Ascending aorta (tissue), 2 donors: Measurements from ENCODE around the gene RPTOR. TPM values are rescaled to one million over a fixed set of nuclear protein-coding genes. Genes with fewer than 3 reads are reported as not detected.
"Not testable (repeated sequence)": the region's sequence is repeated elsewhere in the genome, so short reads cannot be mapped to it uniquely, and the experiment has no call there.

ENCODE experiments used
- DNase-seq, 2 donors: peaks; one replicate each; pipeline ENCODE4 v3.0.0-alpha.2; 2019; ENCODE audit warnings: low spot score in 2 of 2
- H3K27ac ChIP-seq, 2 donors: fragments of 200-600 bp; sonication (generic); one replicate each; pipeline ENCODE4 v1.5.1; 2016 to 2017; ENCODE audit warnings: mild to moderate bottlenecking in 1 of 2
- H3K27me3 ChIP-seq: fragments of 200-600 bp; sonication (generic); one replicate; pipeline ENCODE4 v1.5.1; 2017
- H3K36me3 ChIP-seq, 2 donors: fragments of 200-600 bp; sonication (generic); one replicate each; pipeline ENCODE4 v1.5.1; 2016
- H3K4me1 ChIP-seq, 2 donors: fragments of 200-600 bp; sonication (generic); one replicate each; pipeline ENCODE4 v1.5.1; 2016 to 2017; ENCODE audit warnings: mild to moderate bottlenecking in 1 of 2
- H3K4me3 ChIP-seq, 2 donors: fragments of 200-600 bp; sonication (generic); one replicate each; pipeline ENCODE4 v1.5.1; 2016 to 2017; ENCODE audit warnings: mild to moderate bottlenecking in 1 of 2
- H3K9me3 ChIP-seq, 2 donors: fragments of 200-600 bp; sonication (generic); one replicate each; pipeline ENCODE4 v1.5.1; 2016
- intact Hi-C: fragments of 100-400 bp; cut with DNase I; formaldehyde crosslinking; loops from one replicate; pipeline ENCODE4 v1.15.1; 2023
- total RNA-seq: library from RNA; depleted of rRNA; stranded (reverse); fragments of >200 nt; gene quantifications from one replicate; pipeline ENCODE4 v1.1.0, GENCODE V29; 2016
- TF ChIP-seq, protein P1 (sequence below), 3 experiments: fragments of 200-600 bp in 2 of 3; fragments of 450-650 bp in 1 of 3; sonication (generic) in 2 of 3; IDR thresholded peaks; one replicate each; pipeline ENCODE4 v1.5.1; 2016 to 2019; ENCODE audit warnings: antibody characterized with exemption in 3 of 3, mild to moderate bottlenecking in 1 of 3, moderate library complexity in 1 of 3

Gene RPTOR
- total RNA-seq, 1 donor from 2014 or later: 36.1 TPM

DNA sequence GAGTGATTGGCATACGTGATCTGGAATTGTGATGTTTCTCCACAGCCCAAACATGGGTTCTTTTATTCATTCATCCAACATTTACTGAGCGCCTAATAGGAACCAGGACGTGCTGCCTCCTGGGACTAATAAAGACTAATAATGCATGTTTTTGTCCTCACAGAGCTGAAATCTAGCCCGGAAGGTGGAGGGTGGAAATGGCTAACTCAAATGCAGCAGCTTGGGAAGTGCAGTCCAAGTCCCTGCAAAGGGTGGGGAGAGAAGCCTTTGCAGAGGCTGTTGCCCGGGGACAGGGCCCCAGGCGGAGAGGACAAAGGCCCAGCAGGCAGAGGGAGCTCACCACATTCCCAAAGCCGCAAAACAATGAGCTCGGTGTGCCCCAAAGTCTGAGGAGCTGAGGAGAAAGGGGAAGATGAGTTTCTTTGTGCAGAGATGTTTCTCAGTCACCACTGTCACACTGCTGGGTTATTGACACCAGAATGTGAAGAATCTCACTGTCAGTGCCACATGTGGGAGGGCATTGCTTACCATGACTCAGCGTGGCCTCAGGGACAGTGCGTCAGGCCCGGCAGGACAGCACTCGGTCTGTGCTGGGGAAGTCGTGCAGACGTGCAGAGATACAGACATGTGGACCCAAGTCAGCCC is 328.8 kb downstream of the RPTOR start:
- intact Hi-C loops: no loop called here
- Histone ChIP-seq H3K9me3 (no peaks in the 10 kb centered on the region), H3K27me3 (no peaks in the 10 kb centered on the region), H3K36me3 (no peaks in the 10 kb centered on the region), H3K4me1 (no peaks in the 10 kb centered on the region), H3K27ac (no peak overlapping the region), H3K4me3 (no peak overlapping the region)
- no peak for DNase-seq
- TF ChIP-seq, protein P1, sequence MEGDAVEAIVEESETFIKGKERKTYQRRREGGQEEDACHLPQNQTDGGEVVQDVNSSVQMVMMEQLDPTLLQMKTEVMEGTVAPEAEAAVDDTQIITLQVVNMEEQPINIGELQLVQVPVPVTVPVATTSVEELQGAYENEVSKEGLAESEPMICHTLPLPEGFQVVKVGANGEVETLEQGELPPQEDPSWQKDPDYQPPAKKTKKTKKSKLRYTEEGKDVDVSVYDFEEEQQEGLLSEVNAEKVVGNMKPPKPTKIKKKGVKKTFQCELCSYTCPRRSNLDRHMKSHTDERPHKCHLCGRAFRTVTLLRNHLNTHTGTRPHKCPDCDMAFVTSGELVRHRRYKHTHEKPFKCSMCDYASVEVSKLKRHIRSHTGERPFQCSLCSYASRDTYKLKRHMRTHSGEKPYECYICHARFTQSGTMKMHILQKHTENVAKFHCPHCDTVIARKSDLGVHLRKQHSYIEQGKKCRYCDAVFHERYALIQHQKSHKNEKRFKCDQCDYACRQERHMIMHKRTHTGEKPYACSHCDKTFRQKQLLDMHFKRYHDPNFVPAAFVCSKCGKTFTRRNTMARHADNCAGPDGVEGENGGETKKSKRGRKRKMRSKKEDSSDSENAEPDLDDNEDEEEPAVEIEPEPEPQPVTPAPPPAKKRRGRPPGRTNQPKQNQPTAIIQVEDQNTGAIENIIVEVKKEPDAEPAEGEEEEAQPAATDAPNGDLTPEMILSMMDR (IDR thresholded peaks at IDR 0.05): no peak

DNA sequence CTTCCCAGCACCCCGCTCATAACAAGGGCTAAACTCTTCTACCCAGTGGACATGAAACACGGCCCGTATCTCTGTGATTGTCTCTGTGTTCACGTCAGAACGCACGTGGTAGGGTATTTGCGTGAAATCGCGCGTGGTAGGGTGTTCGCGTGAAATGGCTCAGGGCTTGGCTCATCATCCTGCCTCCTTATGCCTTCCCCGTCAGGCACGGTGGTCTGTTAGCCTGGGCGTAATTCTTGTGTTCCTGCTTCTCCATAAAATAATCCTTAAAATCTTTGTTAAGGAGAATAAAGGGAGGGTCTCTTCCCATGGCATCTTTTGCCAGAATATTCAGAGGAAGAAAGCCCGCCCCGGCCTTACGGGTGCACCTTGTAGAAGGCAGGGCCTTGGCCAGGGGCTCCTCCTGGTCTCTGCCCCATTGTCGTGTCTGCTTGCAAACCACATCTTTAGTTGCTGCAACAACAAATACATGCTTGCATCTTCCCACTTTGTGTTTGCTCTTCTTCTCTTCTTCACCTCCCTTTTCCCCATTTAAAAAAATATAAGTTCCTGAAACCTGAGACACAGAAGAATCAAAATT is 330.3 kb downstream of the RPTOR start:
- H3K9me3 ChIP-seq: no peaks in the 10 kb centered on the region
- H3K4me3 ChIP-seq: no peak overlapping the region
- no peak overlapping the region for H3K27ac ChIP-seq
- no peaks in the 10 kb centered on the region for H3K36me3 ChIP-seq
- intact Hi-C loops: no loop called here
- no peaks in the 10 kb centered on the region for H3K27me3 ChIP-seq
- H3K4me1 ChIP-seq: no peaks in the 10 kb centered on the region
- DNase-seq: no peak
- TF ChIP-seq, protein P1 (IDR thresholded peaks at IDR 0.05): no peak

DNA sequence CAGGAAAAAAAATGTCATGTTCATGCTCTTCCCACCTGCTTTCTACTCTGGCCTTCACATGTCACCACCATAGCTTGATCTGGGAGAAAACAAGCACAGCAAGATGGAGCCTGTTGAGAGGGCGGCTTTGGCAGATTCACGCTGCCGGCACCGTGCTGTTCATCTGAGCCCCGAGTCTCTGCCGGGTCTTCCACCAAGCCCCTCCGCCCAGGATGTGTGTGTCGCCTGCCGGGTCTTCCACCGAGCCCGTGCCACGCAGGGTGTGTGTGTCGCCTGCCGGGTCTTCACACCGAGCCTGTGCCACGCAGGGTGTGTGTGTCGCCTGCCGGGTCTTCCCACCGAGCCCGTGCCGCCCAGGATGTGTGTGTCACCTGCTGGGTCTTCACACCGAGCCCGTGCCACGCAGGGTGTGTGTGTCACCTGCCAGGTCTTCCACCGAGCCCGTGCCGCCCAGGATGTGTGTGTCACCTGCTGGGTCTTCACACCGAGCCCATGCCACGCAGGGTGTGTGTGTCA is 330.9 kb downstream of the RPTOR start:
- H3K27me3 ChIP-seq, H3K36me3 ChIP-seq, intact Hi-C loops, H3K4me3 ChIP-seq, H3K27ac ChIP-seq, H3K9me3 ChIP-seq, DNase-seq, H3K4me1 ChIP-seq: not testable (repeated sequence)

DNA sequence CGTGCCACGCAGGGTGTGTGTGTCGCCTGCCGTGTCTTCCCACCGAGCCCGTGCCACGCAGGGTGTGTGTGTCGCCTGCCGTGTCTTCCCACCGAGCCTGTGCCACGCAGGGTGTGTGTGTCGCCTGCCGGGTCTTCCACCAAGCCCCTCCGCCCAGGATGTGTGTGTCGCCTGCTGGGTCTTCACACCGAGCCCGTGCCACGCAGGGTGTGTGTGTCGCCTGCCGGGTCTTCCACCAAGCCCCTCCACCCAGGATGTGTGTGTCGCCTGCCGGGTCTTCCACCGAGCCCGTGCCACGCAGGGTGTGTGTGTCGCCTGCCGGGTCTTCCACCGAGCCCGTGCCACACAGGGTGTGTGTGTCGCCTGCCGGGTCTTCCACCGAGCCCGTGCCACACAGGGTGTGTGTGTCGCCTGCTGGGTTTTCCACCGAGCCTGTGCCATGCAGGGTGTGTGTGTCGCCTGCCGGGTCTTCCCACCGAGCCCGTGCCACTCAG is 331.9 kb downstream of the RPTOR start:
- H3K27me3 ChIP-seq, H3K27ac ChIP-seq, H3K9me3 ChIP-seq, H3K4me3 ChIP-seq, DNase-seq, intact Hi-C loops, H3K4me1 ChIP-seq: not testable (repeated sequence)
- H3K36me3 ChIP-seq: peaks cover 6 to 11% of the 10 kb centered on the region in 2 donors

DNA sequence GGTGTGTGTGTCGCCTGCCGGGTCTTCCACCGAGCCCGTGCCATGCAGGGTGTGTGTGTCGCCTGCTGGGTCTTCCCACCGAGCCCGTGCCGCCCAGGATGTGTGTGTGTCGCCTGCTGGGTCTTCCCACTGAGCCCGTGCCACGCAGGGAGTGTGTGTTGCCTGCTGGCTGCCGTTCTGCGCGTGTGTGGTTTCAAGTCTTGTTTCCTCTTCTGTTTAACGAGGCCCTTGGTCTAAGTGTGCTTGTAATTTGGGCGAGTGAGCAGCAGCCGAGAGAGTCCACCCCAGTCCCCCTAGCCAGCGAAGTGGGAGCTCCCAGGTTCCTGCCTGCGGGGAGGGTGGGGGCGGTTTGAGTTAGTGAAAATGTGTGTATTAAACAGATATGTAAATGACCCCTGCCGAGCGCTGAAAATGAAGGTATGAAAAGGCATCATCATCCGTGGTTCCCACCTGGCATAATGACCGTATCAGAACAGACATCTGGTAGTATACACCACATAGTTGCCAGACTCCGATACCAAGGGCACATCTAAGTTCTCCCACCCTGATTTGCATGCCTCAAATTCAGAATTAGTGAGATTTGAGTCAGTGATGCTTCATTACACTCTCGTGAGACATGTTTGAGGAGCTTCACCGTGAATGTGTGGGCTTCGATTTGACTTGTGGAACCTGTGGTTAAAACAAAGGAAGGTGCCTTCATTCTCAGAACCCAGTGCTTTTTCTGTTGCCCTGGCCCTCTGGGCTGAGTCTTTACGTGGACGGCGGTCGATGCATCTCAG is 332.5 kb downstream of the RPTOR start:
- no peak overlapping the region for H3K27ac ChIP-seq
- no peaks in the 10 kb centered on the region for H3K9me3 ChIP-seq
- TF ChIP-seq, protein P1 (IDR thresholded peaks at IDR 0.05): no peak
- H3K36me3 ChIP-seq: peaks cover 11 to 12% of the 10 kb centered on the region in 2 donors
- H3K27me3 ChIP-seq: no peaks in the 10 kb centered on the region
- intact Hi-C loops: no loop called here
- no peak for DNase-seq
- no peaks in the 10 kb centered on the region for H3K4me1 ChIP-seq
- no peak overlapping the region for H3K4me3 ChIP-seq

DNA sequence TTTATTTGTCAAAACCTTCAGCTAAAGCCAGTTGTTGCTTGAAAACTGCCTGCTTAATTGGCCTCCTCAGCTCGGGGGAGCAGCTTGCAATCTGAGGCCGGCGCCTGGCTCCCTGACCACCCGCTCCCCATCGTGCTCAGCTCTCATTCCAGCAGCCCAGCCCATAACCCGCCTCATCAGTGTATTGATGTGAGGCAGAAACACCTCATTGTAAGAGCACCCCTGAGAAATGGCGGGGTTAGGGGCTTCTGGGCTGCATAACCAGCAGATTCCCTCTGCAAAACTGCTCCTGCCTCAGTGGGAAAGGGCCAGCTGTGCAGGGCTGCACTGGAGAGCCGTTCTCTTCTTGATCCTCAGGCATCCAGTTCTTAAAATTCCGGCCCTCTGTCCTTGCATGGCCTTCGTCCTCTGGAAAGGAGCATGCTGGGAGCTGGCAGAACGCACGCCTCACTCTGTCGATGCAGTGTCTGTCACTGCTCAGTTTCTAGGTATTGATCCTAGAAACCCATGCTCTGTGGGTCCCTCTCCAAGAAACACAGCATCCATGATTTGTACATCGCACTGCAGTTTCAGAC is 333.2 kb downstream of the RPTOR start:
- no peak overlapping the region for H3K27ac ChIP-seq
- H3K4me3 ChIP-seq: no peak overlapping the region
- no peaks in the 10 kb centered on the region for H3K9me3 ChIP-seq
- H3K4me1 ChIP-seq: no peaks in the 10 kb centered on the region
- DNase-seq: no peak
- H3K27me3 ChIP-seq: no peaks in the 10 kb centered on the region
- peaks cover 14 to 15% of the 10 kb centered on the region in 2 donors for H3K36me3 ChIP-seq
- TF ChIP-seq, protein P1 (IDR thresholded peaks at IDR 0.05): no peak
- intact Hi-C loops: no loop called here
